ENCODE data around the gene YAF2.

DNA sequence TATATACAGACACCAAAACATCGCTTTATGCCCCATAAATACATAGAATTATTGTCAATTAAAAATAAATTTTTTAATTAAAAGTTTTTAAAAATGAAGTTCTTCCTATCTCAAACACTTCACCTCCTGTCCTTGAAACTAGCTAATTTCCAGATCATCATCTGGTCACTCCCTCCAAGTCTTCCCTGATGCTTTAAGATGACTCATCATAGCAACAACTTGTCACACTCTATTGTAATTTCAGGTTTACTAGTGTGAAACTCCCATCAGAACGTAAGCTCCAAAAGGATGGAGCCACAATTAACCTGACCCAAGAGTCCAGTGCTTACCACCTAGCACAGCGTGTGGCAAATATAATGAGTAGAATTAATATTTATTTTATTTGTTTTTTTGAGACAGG is 109.7 kb downstream of the YAF2 start:
- no peak for TF ChIP-seq EZH2 (IDR thresholded peaks at IDR 0.05; ENCODE audit: borderline replicate concordance, insufficient read depth, low read depth, low read length, poor library complexity, severe bottlenecking)
- TF ChIP-seq, protein P1, sequence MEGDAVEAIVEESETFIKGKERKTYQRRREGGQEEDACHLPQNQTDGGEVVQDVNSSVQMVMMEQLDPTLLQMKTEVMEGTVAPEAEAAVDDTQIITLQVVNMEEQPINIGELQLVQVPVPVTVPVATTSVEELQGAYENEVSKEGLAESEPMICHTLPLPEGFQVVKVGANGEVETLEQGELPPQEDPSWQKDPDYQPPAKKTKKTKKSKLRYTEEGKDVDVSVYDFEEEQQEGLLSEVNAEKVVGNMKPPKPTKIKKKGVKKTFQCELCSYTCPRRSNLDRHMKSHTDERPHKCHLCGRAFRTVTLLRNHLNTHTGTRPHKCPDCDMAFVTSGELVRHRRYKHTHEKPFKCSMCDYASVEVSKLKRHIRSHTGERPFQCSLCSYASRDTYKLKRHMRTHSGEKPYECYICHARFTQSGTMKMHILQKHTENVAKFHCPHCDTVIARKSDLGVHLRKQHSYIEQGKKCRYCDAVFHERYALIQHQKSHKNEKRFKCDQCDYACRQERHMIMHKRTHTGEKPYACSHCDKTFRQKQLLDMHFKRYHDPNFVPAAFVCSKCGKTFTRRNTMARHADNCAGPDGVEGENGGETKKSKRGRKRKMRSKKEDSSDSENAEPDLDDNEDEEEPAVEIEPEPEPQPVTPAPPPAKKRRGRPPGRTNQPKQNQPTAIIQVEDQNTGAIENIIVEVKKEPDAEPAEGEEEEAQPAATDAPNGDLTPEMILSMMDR (IDR thresholded peaks at IDR 0.05) = no peak
